ENCODE results near the gene RASGEF1B.

The RASGEF1B gene

DNA sequence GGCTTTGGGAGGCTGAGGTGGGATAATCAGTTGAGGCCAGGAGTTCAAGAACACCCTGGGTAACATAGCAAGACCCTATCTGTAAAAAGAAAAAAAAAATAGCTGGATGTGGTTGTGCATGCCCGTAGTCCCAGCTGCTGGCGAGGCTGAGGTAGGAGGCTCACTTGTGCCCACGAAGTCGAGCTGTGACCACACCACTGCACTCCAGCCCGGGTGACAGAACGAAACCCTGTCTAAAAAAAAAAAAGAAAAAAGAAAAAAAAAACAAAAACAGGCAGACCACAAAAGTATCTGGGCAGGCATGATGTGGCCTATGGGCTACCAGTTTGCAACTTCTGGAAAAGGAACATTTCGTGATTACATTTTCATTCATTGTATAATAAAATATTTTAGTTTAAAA is 38.1 kb upstream of the RASGEF1B start:
- no peaks in the 10 kb centered on the region for H3K79me2 ChIP-seq (ENCODE audit: low read length)
- H2AFZ ChIP-seq (ENCODE audit: low read depth, low read length): no peak overlapping the region
- no peak overlapping the region for H3K9ac ChIP-seq (ENCODE audit: low read length)
- H3K27ac ChIP-seq (ENCODE audit: low read length): peak overlapping the region; percentile 94; the same call in 1 of the 2 replicates
- no peaks in the 10 kb centered on the region for H3K9me3 ChIP-seq (ENCODE audit: insufficient read depth, low read length)
- H3K27me3 ChIP-seq (ENCODE audit: low read depth, low read length): no peaks in the 10 kb centered on the region
- peak overlapping the region; percentile 63; the same call in 1 of the 2 replicates for H3K4me2 ChIP-seq (ENCODE audit: low read length)
- H3K36me3 ChIP-seq (replicated peaks; ENCODE audit: low read depth, low read length): no peaks in the 10 kb centered on the region
- H3K4me1 ChIP-seq (ENCODE audit: low read length): peaks cover 80% of the 10 kb centered on the region
- TF ChIP-seq, protein P1, sequence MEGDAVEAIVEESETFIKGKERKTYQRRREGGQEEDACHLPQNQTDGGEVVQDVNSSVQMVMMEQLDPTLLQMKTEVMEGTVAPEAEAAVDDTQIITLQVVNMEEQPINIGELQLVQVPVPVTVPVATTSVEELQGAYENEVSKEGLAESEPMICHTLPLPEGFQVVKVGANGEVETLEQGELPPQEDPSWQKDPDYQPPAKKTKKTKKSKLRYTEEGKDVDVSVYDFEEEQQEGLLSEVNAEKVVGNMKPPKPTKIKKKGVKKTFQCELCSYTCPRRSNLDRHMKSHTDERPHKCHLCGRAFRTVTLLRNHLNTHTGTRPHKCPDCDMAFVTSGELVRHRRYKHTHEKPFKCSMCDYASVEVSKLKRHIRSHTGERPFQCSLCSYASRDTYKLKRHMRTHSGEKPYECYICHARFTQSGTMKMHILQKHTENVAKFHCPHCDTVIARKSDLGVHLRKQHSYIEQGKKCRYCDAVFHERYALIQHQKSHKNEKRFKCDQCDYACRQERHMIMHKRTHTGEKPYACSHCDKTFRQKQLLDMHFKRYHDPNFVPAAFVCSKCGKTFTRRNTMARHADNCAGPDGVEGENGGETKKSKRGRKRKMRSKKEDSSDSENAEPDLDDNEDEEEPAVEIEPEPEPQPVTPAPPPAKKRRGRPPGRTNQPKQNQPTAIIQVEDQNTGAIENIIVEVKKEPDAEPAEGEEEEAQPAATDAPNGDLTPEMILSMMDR (IDR thresholded peaks at IDR 0.05; ENCODE audit: low read depth, low read length): no peak
- no peak for TF ChIP-seq EZH2phosphoT487 (IDR thresholded peaks at IDR 0.05; ENCODE audit: low read depth)
- no peak overlapping the region for H3K4me3 ChIP-seq (ENCODE audit: low read length)
- H4K20me1 ChIP-seq (ENCODE audit: insufficient read depth, low read length): no peaks in the 10 kb centered on the region

DNA sequence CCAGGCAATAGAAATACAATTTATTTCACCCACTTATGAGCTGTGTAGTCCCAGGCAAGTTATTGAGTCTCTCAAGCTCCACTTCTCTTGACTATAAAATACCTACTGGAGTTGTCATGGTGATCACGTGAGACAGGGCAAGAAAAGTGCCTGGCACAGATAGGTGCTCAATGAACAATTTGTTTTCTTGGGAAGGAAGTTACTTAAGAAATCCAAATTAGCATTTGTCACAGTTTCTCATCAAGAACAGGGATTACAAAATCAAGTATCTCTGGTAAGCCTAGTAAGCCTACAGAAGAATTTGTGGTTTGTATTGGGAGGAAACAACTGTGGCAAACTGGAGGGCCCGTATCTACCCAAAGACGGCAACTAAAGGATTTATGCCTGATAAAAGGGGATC is 37.5 kb upstream of the RASGEF1B start:
- no peaks in the 10 kb centered on the region for H4K20me1 ChIP-seq (ENCODE audit: insufficient read depth, low read length)
- peaks cover 86% of the 10 kb centered on the region for H3K4me1 ChIP-seq (ENCODE audit: low read length)
- H3K4me3 ChIP-seq (ENCODE audit: low read length): peak overlapping the region; percentile 28; the same call in 1 of the 2 replicates
- peak overlapping the region; percentile 94 for H3K27ac ChIP-seq (ENCODE audit: low read length)
- no peaks in the 10 kb centered on the region for H3K27me3 ChIP-seq (ENCODE audit: low read depth, low read length)
- H3K36me3 ChIP-seq (replicated peaks; ENCODE audit: low read depth, low read length): no peaks in the 10 kb centered on the region
- H2AFZ ChIP-seq (ENCODE audit: low read depth, low read length): no peak overlapping the region
- TF ChIP-seq, protein P1 (IDR thresholded peaks at IDR 0.05; ENCODE audit: low read depth, low read length): no peak
- TF ChIP-seq EZH2phosphoT487 (IDR thresholded peaks at IDR 0.05; ENCODE audit: low read depth): no peak
- H3K9me3 ChIP-seq (ENCODE audit: insufficient read depth, low read length): no peaks in the 10 kb centered on the region
- peak overlapping the region; percentile 63 for H3K4me2 ChIP-seq (ENCODE audit: low read length)
- no peaks in the 10 kb centered on the region for H3K79me2 ChIP-seq (ENCODE audit: low read length)
- H3K9ac ChIP-seq (ENCODE audit: low read length): peak overlapping the region; percentile 6; the same call in 1 of the 2 replicates

DNA sequence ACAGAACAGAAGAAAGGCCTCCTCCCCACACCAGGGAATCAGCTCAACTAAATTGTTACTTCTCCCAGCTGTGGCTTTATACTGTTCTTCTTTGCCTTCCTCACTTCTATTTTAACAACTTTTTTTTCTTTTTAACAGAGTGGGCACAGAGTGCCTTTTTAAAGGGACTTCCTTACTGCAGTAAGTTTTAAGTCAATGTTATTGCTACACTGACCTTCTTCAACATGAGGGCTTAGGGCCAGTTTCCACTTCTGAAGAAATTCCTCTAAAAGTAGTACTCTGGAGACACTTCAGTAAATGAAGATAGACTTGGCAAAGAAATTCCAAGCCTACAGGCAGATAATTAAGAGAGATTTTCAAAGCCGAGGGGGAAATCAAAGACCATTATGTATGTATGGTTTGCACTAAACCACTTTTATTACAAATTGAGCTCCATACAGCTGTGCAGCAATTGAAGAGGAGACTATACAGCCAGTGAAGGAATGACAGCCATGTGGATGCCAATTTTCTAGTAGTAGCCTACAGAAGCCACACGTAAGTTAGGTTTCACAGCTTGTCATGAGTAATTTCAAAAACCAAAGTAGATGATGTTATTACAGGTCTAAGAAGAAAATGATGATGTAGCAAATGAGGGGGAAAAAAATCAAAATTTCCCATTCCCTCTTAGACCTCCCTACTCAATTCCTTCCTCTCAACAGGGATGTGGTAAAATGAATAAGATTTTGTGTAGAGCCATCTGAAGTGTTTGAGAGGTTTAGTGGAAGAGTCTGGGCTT is 36.9 kb upstream of the RASGEF1B start:
- Histone ChIP-seq H3K4me2 (ENCODE audit: low read length) (peak overlapping the region; percentile 63), H2AFZ (ENCODE audit: low read depth, low read length) (no peak overlapping the region), H3K27me3 (ENCODE audit: low read depth, low read length) (no peaks in the 10 kb centered on the region), H3K27ac (ENCODE audit: low read length) (peak overlapping the region; percentile 94), H3K9ac (ENCODE audit: low read length) (peak overlapping the region; percentile 6; the same call in 1 of the 2 replicates), H4K20me1 (ENCODE audit: insufficient read depth, low read length) (no peaks in the 10 kb centered on the region), H3K4me1 (ENCODE audit: low read length) (peaks cover 87% of the 10 kb centered on the region), H3K36me3 (replicated peaks; ENCODE audit: low read depth, low read length) (no peaks in the 10 kb centered on the region), H3K4me3 (ENCODE audit: low read length) (peak overlapping the region; percentile 28), H3K9me3 (ENCODE audit: insufficient read depth, low read length) (no peaks in the 10 kb centered on the region), H3K79me2 (ENCODE audit: low read length) (no peaks in the 10 kb centered on the region)
- TF ChIP-seq EZH2phosphoT487 (IDR thresholded peaks at IDR 0.05; ENCODE audit: low read depth): no peak
- TF ChIP-seq, protein P1 (IDR thresholded peaks at IDR 0.05; ENCODE audit: low read depth, low read length): no peak

DNA sequence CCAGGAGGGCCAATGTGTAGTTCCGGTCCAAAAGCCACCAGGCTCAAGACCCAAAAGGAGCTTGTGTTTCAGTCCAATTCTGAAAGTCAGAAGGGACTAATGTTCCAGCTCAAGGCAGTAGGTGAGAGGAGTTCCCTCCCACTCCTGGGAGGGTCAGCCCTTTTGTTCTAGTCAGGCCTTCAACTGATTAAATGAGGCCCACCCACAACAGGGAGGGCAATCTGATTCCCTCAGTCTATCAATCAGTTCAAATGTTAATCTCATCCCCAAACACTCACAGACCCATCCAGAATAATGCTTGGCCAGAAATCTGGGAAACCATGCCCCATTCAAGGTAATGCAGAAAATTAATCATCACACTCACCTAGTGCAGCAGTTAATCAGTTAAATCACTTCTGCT is 35.8 kb upstream of the RASGEF1B start:
- Histone ChIP-seq H3K79me2 (ENCODE audit: low read length) (no peaks in the 10 kb centered on the region), H3K27ac (ENCODE audit: low read length) (peak overlapping the region; percentile 94), H3K9me3 (ENCODE audit: insufficient read depth, low read length) (no peaks in the 10 kb centered on the region), H3K4me3 (ENCODE audit: low read length) (no peak overlapping the region), H3K4me2 (ENCODE audit: low read length) (peak overlapping the region; percentile 84; the same call in 1 of the 2 replicates), H3K4me1 (ENCODE audit: low read length) (peaks cover 87% of the 10 kb centered on the region), H2AFZ (ENCODE audit: low read depth, low read length) (no peak overlapping the region), H3K36me3 (replicated peaks; ENCODE audit: low read depth, low read length) (no peaks in the 10 kb centered on the region), H3K27me3 (ENCODE audit: low read depth, low read length) (no peaks in the 10 kb centered on the region), H3K9ac (ENCODE audit: low read length) (no peak overlapping the region), H4K20me1 (ENCODE audit: insufficient read depth, low read length) (no peaks in the 10 kb centered on the region)
- TF ChIP-seq, protein P1 (IDR thresholded peaks at IDR 0.05; ENCODE audit: low read depth, low read length): no peak
- no peak for TF ChIP-seq EZH2phosphoT487 (IDR thresholded peaks at IDR 0.05; ENCODE audit: low read depth)
